ENCODE measurements around the gene DGKB.

DNA sequence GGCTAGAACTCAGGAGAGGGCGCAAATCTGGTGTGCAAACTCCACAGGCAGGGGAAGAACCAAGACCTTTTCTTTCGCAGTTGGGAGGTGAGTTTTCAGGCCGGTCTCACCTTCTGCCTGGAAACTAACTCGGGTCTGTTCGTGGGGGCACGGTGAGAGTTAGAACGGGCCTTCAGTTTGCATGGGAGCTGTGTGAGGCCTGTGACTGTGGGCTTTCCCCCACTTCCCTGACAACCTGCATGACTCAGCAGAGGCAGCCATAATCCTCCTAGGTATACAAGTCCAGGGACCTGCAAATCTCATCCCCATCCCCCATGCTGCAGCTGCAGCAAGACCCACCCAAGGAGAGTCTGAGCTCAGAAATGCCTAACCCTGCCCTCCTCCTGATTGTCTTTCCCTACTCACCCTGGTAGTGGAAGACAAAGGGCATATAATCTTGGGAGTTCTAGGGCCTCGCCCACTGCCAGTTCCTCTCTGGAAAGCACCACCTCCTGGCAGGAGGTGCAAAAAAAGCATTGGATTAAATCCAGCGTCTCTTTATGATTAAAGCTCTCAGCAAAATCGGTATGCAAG lies 718.2 kb downstream of the DGKB start:
- TF ChIP-seq POLR2AphosphoS5 (IDR thresholded peaks at IDR 0.05; ENCODE audit: low read depth): no peak
- no peak for TF ChIP-seq GABPA (IDR thresholded peaks at IDR 0.05; ENCODE audit: low read depth)
- TF ChIP-seq, protein P1, sequence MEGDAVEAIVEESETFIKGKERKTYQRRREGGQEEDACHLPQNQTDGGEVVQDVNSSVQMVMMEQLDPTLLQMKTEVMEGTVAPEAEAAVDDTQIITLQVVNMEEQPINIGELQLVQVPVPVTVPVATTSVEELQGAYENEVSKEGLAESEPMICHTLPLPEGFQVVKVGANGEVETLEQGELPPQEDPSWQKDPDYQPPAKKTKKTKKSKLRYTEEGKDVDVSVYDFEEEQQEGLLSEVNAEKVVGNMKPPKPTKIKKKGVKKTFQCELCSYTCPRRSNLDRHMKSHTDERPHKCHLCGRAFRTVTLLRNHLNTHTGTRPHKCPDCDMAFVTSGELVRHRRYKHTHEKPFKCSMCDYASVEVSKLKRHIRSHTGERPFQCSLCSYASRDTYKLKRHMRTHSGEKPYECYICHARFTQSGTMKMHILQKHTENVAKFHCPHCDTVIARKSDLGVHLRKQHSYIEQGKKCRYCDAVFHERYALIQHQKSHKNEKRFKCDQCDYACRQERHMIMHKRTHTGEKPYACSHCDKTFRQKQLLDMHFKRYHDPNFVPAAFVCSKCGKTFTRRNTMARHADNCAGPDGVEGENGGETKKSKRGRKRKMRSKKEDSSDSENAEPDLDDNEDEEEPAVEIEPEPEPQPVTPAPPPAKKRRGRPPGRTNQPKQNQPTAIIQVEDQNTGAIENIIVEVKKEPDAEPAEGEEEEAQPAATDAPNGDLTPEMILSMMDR (IDR thresholded peaks at IDR 0.05; ENCODE audit: insufficient read depth, low read length): no peak
- no peak for TF ChIP-seq SPI1 (IDR thresholded peaks at IDR 0.05; ENCODE audit: borderline replicate concordance, low read depth)
